ENCODE results near the gene NR1H4.
"Not testable (repeated sequence)": the region's sequence is repeated elsewhere in the genome, so short reads cannot be mapped to it uniquely, and the experiment has no call there.

NR1H4 gene

DNA sequence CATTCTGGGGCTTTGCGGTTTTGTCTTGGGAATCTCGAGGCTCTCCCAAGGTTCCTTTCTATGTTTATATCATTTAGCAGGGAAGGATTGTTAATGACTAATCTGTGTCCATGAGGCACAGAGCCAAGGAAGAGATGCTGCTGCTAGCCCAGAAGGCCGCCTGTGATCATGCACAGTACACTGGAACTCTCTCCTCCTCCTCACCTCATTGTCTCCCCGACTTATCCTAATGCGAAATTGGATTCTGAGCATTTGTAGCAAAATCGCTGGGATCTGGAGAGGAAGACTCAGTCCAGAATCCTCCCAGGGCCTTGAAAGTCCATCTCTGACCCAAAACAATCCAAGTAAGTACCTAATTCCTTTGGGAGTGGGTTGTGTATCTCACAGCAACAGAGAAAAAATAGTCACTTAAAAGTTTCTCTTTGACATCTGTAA lies at the start of gene NR1H4:
NR1H4 (plus strand) TSS at position 151 of the 435 bp plus-strand sequence. CDS start 19,458 bp downstream, outside the sequence.
- no peak for DNase-seq

DNA sequence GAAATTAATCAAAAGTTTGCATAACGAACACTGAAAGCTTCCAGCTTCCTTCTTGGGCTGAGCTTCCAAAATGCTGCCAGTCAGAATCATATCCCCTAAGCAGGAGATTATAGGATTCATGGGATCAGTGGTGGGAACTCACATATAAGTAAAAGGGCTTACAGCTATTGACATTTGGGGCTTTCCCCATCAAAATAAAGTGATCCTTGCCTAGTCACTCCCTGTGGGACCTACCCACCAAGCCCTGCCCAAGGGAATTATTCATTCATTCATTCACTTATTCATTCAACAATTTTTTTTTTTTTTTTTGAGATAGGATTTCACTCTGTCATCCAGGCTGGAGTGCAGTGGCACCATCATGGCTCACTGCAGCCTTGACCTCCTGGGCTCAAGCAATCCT lies 47.5 kb upstream of the NR1H4 start:
- no peak for DNase-seq

DNA sequence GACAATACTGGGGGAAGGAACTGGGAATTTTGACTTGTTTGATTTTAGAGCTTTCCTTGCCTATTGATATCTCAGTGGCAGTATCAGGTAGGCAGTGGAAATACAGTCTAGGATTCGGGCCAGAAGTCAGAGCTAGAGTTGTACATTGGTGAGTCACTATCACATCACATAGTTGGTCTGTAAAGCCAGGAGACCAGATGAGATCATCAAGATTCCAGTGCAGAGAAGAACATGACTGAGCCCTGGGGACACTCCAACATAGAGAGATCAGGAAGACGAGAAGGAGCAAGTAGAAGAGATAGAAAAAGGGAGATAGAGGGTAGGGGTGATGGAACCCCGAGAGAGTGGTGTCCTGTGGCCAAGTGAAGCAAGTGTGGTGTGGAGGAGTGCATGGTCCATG lies 46.6 kb upstream of the NR1H4 start:
- DNase-seq: no peak

DNA sequence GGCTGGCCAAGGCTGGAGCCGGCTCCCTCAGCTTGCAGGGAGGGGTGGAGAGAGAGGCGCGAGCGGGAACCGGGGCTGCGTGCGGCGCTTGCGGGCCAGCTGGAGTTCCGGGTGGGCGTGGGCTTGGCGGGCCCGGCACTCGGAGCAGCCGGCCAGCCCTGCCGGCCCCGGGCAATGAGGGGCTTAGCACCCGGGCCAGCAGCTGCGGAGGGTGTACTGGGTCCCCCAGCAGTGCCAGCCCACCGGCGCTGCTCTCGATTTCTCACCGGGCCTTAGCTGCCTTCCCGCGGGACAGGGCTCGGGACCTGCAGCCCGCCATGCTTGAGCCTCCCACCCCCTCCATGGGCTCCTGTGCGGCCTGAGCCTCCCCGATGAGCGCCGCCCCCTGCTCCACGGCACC lies 43.4 kb upstream of the NR1H4 start:
- not testable (repeated sequence) for DNase-seq

DNA sequence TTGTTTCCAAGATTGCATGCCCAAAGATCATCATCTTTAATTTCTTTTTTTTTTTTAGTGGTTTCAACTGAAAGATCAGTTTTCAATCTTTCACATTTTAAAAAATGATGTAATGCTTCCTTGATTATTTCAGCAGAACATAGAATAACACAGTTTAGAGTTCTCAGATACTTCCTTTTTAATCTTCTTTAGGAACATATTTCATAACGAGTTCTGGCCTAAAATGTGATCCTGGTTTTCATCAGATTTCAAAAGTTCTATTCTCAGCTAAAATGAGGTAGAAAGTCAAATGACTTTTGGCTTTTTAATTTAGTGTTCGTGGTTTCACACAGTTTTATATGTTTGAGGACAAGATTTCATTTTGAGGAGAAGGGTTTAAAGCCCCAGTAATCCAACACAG lies 40.0 kb upstream of the NR1H4 start:
- no peak for DNase-seq

DNA sequence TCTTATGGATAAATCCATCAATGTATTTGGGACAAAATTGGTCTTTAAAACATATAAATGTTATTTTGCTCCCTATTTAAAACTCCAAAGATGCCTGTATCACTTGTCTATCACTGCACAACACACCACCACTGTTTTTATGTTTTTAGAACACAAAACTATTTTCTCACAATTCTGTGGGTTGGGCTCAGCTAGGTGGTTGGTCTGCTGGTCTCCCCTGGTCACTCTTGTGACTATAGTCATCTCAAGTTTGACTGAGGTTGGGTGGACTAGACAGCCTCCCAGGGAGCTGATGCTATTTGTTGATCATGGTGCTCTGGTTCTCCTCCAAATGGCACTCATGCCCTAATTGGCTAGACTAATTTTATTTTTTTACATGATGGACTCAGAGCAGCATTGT lies 39.5 kb upstream of the NR1H4 start:
- no peak for DNase-seq

DNA sequence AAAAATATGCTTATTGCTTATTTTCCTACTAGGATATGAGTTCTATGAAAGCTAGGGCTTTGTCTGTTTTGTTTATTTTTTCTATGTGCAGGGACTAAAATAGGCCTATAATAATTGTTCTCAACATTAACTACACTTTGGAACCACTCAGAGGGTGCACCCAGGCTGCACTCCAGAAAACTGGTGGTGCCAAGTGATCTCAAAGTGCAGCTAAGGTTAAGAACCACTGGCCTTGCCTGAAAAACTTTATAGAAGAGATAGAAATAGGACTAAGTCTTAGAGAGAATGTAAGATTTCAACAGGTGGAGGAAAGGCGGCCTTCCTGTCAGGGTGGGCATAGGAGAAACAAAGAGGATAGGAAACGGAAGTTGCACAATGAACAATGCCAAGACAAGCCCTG lies 37.7 kb upstream of the NR1H4 start:
- DNase-seq: no peak

DNA sequence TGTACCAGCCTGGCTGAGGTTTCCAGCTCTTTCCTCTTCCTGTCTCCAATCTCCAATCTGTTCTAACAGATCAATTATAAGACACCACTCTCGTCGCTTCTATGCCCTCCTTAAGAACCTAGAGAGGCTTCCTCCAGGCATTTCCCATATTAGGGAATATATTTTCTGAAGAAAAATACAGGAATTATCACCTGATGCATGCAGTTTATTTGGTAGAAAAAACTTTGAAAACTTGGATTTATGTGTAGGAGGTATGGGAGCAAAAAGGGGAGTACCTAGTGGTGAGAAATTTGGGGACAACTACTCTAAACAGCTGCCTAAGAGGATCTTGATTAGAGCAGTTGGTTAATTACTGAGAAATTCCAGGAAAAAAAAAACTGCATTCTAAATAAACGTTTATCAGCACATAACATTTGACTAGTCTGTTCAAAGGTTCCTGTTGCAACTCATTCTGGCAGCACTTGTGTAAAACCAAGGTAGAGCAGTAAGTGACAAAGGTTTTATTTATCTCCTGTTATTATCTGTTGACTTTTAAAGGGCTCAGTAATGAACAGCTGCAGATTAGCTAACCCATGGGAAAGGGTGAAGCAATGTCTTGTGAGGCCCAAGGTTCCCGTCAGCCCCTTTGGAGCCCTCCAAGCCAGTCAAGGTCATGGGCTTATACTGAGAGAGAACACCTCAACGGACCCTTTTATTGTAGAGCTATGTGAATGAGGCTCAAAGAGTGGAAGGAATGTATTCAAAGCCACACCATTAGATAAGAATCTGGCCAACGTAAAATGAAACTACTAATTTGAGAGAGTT lies 36.4 kb upstream of the NR1H4 start:
- DNase-seq: no peak

DNA sequence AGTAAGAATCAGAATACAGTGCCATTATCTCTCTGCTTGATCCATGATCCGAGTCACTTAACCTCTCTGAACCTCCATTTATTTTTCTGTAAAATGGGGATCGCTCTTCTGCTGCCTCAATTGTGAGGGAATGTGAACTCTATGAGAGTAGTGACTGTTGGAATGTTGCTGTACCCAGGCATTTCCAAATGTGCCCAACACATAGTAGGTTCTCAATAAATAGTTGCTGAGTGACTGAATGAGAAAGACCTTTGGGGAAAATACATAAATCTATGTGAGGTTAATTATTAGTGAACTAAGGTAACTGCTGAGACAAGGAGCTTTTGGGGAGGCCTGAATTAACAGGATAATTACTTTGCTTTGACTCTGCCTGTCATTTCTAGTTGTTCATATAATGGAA lies 33.9 kb upstream of the NR1H4 start:
- no peak for DNase-seq

DNA sequence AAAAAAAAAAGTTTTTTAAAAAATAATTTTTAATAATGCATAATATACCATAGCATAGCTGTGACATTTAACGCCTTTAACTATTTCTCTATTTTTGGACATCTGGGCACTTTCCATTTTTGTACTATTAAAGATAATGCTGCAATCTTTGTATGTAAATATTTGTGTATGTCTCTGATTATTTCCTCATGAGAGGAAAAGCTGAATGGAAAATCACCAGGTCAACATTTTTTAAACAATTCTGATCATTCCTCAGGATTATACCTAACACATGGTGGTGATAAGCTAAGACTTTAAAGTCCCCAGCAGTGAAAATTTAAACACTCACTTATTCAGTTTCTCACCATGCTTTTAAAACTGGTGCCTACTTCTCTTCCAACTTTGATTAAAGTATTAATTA lies 31.3 kb upstream of the NR1H4 start:
- no peak for DNase-seq

DNA sequence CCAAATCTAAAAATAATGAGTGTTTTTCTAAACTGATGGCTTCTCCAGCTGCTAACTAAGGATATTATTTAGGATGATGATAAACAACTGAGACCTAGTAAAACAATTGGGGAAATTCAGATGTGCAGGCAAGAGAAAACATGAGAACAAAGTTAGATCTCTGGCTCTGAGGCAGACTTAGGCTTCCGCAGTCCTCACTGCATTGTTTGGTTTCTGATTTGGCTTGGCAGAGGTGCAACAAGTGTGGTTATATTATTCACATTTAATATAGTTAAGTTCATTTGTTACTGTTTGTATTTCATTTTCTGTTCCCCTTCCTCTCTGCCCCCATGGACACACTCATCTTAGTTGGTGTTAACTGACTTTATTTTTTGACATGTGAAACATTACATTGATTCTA lies 30.2 kb upstream of the NR1H4 start:
- no peak for DNase-seq

DNA sequence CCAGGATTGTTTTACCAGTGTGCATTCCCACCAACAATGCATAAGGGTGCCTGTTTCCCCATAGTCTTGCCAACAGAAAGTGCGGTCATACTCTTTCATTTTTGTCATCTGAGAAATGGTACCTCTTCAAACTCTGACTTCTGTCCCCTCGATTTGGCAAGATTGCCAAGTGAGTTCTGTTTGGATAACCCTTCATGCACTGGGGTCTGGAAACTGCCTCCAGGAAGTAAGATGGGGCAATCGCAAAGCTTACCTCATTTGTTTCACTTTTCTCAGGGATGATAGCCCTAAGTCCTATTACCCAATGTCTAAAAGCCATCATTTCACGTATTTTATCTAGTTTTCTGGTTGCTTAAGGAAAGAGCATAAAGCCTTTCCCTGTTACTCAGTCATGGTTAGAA lies 28.6 kb upstream of the NR1H4 start:
- no peak for DNase-seq

DNA sequence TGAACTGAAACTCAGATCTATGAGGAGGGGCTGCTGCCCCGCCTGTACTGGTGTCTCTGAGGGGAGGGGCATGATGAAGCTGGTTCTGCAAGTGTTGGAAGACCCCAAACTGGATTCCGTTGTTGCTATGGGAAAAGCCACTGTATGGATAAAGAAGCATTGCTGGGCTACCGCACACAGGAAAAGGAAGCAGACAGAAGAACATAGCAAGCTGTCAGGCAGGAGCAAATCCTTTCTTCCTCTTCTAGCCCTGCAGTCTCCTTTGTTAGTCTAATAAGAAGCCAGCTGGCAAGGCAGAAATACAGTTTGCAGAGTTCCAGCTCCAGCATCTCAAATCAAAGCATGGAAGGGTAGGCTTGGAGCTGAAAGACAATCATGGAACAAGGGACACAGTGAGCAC lies 26.3 kb upstream of the NR1H4 start:
- no peak for DNase-seq

DNA sequence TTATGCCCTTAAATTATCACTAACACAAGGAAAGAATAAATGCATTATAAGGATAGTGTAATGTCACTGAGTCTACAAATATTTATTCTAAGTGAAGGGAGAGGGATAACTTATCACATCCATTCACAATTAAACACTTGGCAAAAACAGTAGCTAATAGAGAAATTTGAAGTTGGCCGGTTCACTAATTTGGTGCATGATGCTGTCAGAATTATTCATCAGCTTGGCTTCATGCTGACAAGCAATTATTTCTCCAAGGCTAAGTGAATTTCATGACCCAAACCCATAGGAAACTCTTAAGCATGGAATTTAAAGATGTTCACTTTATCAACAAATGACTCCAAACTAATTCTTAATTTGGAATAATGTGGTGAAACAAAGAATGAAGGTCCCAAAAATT lies 25.0 kb upstream of the NR1H4 start:
- DNase-seq: no peak

DNA sequence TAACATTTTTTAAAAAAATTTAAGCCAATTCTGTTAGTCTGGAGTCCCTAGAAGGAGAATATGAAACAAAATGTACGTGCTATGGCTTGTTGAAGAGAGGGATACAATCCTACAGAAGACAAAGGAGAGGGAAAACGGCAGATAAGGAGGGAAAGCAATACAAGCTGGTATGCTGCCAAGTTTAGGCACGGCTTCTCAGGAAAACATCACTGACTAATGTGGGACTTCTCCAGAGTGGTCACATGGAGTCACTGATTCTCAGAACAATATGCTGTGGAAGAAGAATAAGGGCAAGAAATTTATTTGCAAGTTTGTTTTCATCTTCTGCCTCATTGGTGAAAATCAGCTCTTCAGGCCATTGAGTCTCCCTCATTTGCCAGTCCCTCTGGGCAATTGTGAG lies 22.9 kb upstream of the NR1H4 start:
- no peak for DNase-seq

DNA sequence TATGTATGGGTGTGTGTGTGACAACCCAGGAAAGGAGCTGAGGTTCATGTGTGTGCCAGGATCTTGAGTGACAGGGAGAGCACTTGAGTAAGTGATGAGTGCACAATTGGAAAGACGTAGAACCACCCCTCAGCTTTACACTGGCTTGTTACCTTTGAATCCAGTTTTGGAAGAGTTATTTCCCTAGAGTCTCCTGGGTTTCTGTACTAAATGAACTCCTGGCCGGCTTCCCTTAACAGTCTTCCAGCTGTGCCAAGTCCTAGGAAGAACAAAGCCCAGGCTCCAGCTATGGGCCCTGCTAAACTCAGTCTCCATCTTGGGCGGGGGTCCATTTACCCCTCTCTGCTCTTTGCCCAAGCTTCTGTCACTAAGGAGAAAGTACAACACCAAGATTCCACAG lies 19.7 kb upstream of the NR1H4 start:
- DNase-seq: no peak

DNA sequence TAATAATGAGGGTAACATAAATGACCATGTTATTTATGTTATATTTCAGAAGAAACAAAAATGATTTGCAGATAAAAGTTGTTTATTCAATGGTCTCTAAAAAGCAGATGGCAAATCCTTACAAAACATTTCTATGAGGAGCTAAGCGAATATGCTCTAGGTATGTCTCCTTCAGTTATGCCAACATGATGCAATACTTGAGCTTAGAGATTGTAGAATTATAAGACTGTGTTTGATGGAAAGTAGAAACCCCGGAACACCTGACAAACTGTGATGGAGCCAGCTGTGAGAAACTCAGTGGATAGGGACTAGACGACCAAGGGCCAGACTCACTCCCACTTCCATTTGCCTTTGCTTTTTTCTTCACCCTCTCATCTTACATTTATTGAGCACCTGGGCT lies 17.8 kb upstream of the NR1H4 start:
- DNase-seq: no peak

DNA sequence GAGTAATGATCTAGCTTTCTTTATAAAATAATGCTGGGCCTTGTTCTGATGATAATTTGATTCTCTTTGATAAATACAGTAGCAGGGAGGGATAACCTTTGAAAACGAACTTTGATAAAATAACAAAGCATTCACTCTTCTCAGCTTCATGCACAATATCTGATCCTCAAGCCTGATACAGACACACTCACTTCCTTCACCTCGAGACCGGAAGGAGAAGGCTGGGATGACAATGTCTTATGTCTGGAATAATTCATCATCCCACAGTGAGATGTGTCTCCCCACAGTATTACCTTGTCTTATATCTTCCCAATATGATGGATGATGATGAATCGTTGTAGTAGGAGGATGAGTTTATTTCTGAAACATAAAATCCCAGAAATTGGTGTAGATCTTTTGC lies 15.5 kb upstream of the NR1H4 start:
- DNase-seq: no peak

DNA sequence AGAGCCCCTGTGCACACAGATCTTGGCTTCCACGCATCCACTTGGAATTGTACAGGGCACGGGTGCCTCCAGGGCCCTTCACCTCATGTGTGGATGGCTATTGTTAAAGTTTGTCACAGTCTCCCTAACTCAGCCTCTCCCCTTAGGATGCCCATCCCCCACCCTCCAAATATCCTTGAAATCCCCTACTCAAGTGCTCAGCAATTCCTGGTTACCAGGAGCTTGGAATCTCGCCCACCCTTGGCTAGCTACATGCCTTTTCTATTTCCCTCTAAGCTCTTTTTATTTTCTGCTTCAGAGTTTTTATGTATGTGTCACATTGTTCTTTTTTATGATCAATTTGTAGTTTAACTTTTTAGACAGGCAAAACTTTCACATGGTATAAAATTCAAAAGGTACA lies 13.0 kb upstream of the NR1H4 start:
- no peak for DNase-seq

DNA sequence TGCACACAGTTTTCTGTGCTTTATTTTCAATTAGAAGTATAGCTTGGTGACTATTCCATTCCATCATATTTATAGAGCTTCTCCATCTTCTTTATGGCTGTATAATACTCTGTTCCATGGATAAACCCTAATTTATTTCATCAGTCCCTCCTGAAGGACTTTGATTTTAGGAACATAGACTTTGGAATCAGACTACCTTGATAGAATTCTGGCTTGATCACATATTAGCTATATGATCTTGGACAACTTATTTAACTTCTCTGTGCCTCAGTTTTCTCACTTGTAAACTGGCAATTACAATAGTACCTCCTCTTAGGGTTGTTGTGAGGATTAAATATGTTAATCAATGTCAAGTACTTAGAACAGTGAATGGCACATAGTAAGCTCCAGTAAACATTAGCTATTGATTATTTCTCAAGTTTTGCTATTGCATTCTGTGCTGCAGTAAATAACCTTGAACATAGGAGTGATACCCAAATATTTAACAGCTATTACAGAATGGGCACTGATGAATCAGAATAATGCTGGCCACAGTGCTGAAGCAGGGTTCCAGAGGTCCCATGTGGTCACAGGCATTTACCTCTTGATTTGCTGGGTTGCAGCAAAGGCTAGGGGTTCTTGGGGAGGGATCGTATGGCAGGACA lies 12.2 kb upstream of the NR1H4 start:
- no peak for DNase-seq

DNA sequence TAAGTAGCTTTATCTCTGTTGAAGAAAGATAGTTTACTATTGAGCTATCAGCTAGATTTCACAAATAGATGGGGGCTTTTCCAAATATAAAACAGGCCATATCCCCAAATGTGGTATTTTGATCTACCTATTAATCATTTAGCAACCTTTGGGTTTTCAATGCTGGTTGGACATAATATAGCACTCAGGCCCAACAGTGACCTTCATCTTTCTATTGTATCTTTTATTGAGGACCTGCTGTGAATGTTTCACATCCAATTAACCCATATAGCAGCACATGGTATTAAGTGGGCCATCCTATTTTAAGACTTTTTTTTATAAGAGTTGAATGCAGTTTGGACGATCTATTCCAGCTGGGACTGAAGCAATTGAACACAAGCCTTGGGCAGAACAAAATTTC lies 10.0 kb upstream of the NR1H4 start:
- DNase-seq: no peak

DNA sequence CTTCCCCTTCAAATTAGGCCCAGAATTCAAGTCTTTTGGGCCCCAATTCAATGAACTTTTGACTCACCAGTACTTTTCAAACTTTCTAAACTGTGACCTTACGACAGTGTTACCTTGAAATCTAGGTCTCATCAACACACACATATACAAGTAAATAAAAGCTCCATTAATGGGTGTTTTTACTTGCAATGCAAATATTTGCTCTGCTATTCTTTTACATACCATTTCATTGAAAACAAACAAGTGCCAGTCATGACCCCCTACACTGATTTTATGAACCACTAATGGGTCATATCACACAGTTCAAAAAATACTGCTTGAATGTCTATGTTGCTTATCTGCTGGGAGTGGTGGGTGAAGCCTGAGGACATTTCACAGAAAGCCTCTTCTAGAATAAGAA lies 9.1 kb upstream of the NR1H4 start:
- DNase-seq: no peak

DNA sequence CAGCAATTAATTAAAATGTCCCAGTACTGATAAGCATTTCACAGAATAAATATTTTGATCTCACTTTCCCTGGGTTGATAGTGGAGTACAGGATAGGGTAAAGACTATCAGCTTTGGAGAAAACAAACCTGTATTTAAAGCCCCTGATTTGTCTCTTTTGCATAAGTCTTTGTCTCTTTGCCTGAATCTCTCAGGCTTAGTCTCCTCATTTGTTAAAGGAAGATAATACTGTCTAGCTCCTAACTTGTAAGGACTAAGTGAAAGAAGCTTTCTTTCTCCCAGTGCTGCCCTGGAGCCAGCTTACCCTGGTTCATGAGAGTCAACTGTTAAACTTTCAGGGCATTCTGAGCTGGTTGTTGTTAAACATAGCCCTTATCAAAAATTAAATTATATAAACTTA lies 5.5 kb upstream of the NR1H4 start:
- no peak for DNase-seq

DNA sequence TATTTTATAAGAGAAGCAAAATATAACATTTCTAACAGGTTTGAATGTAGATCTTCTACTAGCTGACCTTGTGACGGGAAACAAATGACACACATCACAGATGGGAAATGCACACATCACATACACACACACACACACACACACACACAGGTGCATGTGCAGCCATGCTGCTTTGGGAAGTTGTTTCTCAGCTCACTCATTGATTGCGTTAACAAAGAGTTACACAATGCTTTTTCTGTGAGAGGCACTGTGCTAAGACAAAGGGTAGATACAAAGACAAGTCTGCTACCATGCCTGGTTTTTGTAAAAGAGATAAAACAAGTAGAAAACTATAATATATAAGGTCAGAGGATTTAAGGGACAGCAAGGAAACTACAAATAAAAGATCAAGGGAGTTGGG lies 1.3 kb upstream of the NR1H4 start:
- no peak for DNase-seq
